Astrocyte (in vitro differentiated cells and primary cell): ENCODE data around the gene CLEC16A. TPM values are rescaled to one million over a fixed set of nuclear protein-coding genes. Genes with fewer than 3 reads are reported as not detected.

Experiments used
- DNase-seq: peaks from one replicate; pipeline ENCODE4 v3.0.0-alpha.2; 2010; ENCODE audit warnings: low read depth
- FAIRE-seq: peaks from 2 replicates; lab custom pipeline; 2011; peaks lifted over from hg19 to GRCh38; lab: Jason Lieb, UNC
- H2AFZ ChIP-seq: 2 replicates; pipeline ENCODE4 v1.6.0; 2012; ENCODE audit warnings: low read depth, low read length, inconsistent platforms
- H3K27ac ChIP-seq: 2 replicates; pipeline ENCODE4 v1.5.1; 2011; ENCODE audit warnings: low read depth, low read length, inconsistent platforms
- H3K27me3 ChIP-seq: 2 replicates; pipeline ENCODE4 v1.6.0; 2011; ENCODE audit warnings: low read length, inconsistent platforms; ENCODE audit not compliant: insufficient read depth
- H3K36me3 ChIP-seq: 2 replicates; pipeline ENCODE4 v1.5.1; 2011; ENCODE audit warnings: low read length, inconsistent platforms; ENCODE audit not compliant: insufficient read depth
- H3K4me1 ChIP-seq: 2 replicates; pipeline ENCODE4 v1.5.1; 2011; ENCODE audit warnings: low read length, inconsistent platforms; ENCODE audit not compliant: insufficient read depth
- H3K4me2 ChIP-seq: 2 replicates; pipeline ENCODE4 v1.6.0; 2012; ENCODE audit warnings: low read length, inconsistent platforms
- H3K4me3 ChIP-seq: 2 replicates; pipeline ENCODE4 v1.5.1; 2011; ENCODE audit warnings: low read depth, mild to moderate bottlenecking, low read length, inconsistent platforms; ENCODE audit not compliant: insufficient read depth
- H3K79me2 ChIP-seq: 2 replicates; pipeline ENCODE4 v1.6.0; 2012; ENCODE audit warnings: mild to moderate bottlenecking, low read length, inconsistent platforms; ENCODE audit not compliant: insufficient read depth
- H3K9ac ChIP-seq: 2 replicates; pipeline ENCODE4 v1.6.0; 2012; ENCODE audit warnings: mild to moderate bottlenecking, low read length, inconsistent platforms
- H3K9me3 ChIP-seq: 2 replicates; pipeline ENCODE4 v1.5.1; 2012; ENCODE audit warnings: low read depth, mild to moderate bottlenecking, low read length, inconsistent platforms; ENCODE audit not compliant: insufficient read depth
- H4K20me1 ChIP-seq: 2 replicates; pipeline ENCODE4 v1.6.0; 2012; ENCODE audit warnings: low read length, inconsistent platforms; ENCODE audit not compliant: insufficient read depth
- H3K27ac Mint-ChIP-seq: one replicate; pipeline ENCODE4 v1.8.0; 2021; ENCODE audit warnings: mild to moderate bottlenecking, mixed read lengths; ENCODE audit not compliant: unreplicated experiment
- H3K27me3 Mint-ChIP-seq: one replicate; pipeline ENCODE4 v1.8.0; 2021; ENCODE audit warnings: low read depth, mixed read lengths; ENCODE audit not compliant: unreplicated experiment
- H3K36me3 Mint-ChIP-seq: one replicate; pipeline ENCODE4 v1.8.0; 2021; ENCODE audit warnings: low read depth, mixed read lengths; ENCODE audit not compliant: unreplicated experiment
- H3K4me1 Mint-ChIP-seq: one replicate; pipeline ENCODE4 v1.8.0; 2021; ENCODE audit warnings: low read depth, mixed read lengths; ENCODE audit not compliant: unreplicated experiment
- H3K4me3 Mint-ChIP-seq: one replicate; pipeline ENCODE4 v1.8.0; 2021; ENCODE audit warnings: mild to moderate bottlenecking, moderate library complexity, mixed read lengths; ENCODE audit not compliant: unreplicated experiment
- H3K9me3 Mint-ChIP-seq: one replicate; pipeline ENCODE4 v1.8.0; 2021; ENCODE audit warnings: mild to moderate bottlenecking, mixed read lengths; ENCODE audit not compliant: unreplicated experiment
- CTCF ChIP-seq: IDR thresholded peaks from 2 replicates; pipeline ENCODE4 v1.5.1; 2011; ENCODE audit warnings: low read depth, mild to moderate bottlenecking, inconsistent platforms, low read length, moderate library complexity; ENCODE audit not compliant: insufficient read depth
- EZH2 ChIP-seq: IDR thresholded peaks from 2 replicates; pipeline ENCODE4 v1.6.1; 2012; ENCODE audit warnings: mild to moderate bottlenecking, low read length, inconsistent platforms; ENCODE audit not compliant: insufficient read depth
- total RNA-seq: library from RNA; stranded (reverse); gene quantifications from 2 replicates; pipeline ENCODE4 v1.2.1, GENCODE V29; 2021

CLEC16A gene
- total RNA-seq, 1 donor from 2014 or later: 31.7 TPM

GRCh38 chr16:11144122-11144521 is 199.8 kb downstream of the CLEC16A start:
- H3K36me3 Mint-ChIP-seq: peaks cover 23% of the 10 kb centered on the region
- H3K79me2 ChIP-seq: no peaks in the 10 kb centered on the region
- no peak overlapping the region for H2AFZ ChIP-seq
- H3K9ac ChIP-seq: no peak overlapping the region
- no peaks in the 10 kb centered on the region for H3K9me3 ChIP-seq
- H3K36me3 ChIP-seq: no peaks in the 10 kb centered on the region
- H3K4me1 ChIP-seq: peaks cover 16% of the 10 kb centered on the region
- H4K20me1 ChIP-seq: peaks cover 7% of the 10 kb centered on the region
- no peak overlapping the region for H3K4me2 ChIP-seq
- H3K27me3 Mint-ChIP-seq: peaks cover 5% of the 10 kb centered on the region
- FAIRE-seq: no peak
- H3K27ac Mint-ChIP-seq: no peak overlapping the region
- TF ChIP-seq EZH2: no peak
- TF ChIP-seq CTCF: no peak
- peaks cover 26% of the 10 kb centered on the region for H3K4me1 Mint-ChIP-seq
- H3K4me3 Mint-ChIP-seq: no peak overlapping the region
- H3K27ac ChIP-seq: no peak overlapping the region
- no peak overlapping the region for H3K4me3 ChIP-seq
- no peak for DNase-seq
- no peaks in the 10 kb centered on the region for H3K27me3 ChIP-seq
- H3K9me3 Mint-ChIP-seq: peaks cover 3% of the 10 kb centered on the region

GRCh38 chr16:11145173-11145818 is 200.9 kb downstream of the CLEC16A start:
- Histone ChIP-seq H4K20me1 (peaks cover 6% of the 10 kb centered on the region), H3K4me2 (no peak overlapping the region), H3K4me1 (peaks cover 5% of the 10 kb centered on the region), H3K4me3 (no peak overlapping the region), H2AFZ (no peak overlapping the region), H3K36me3 (no peaks in the 10 kb centered on the region), H3K79me2 (no peaks in the 10 kb centered on the region), H3K9ac (no peak overlapping the region), H3K27me3 (no peaks in the 10 kb centered on the region), H3K9me3 (no peaks in the 10 kb centered on the region), H3K27ac (no peak overlapping the region)
- peaks cover 5% of the 10 kb centered on the region for H3K27me3 Mint-ChIP-seq
- H3K36me3 Mint-ChIP-seq: peaks cover 20% of the 10 kb centered on the region
- H3K4me3 Mint-ChIP-seq: no peak overlapping the region
- DNase-seq: no peak
- peaks cover 3% of the 10 kb centered on the region for H3K9me3 Mint-ChIP-seq
- peaks cover 15% of the 10 kb centered on the region for H3K4me1 Mint-ChIP-seq
- FAIRE-seq: no peak
- no peak overlapping the region for H3K27ac Mint-ChIP-seq
- no peak for TF ChIP-seq EZH2

GRCh38 chr16:11145819-11146211 is 201.5 kb downstream of the CLEC16A start:
- H2AFZ ChIP-seq: no peak overlapping the region
- DNase-seq (no peak), FAIRE-seq (no peak)
- H3K9me3 ChIP-seq: no peaks in the 10 kb centered on the region
- H3K4me1 Mint-ChIP-seq: peaks cover 12% of the 10 kb centered on the region
- peaks cover 3% of the 10 kb centered on the region for H3K9me3 Mint-ChIP-seq
- TF ChIP-seq EZH2: no peak
- TF ChIP-seq CTCF: no peak
- no peak overlapping the region for H3K4me2 ChIP-seq
- H3K4me1 ChIP-seq: peaks cover 4% of the 10 kb centered on the region
- no peak overlapping the region for H3K4me3 ChIP-seq
- peaks cover 3% of the 10 kb centered on the region for H4K20me1 ChIP-seq
- no peaks in the 10 kb centered on the region for H3K36me3 ChIP-seq
- H3K27me3 ChIP-seq: no peaks in the 10 kb centered on the region
- H3K4me3 Mint-ChIP-seq: no peak overlapping the region
- peaks cover 5% of the 10 kb centered on the region for H3K27me3 Mint-ChIP-seq
- no peak overlapping the region for H3K27ac ChIP-seq
- H3K36me3 Mint-ChIP-seq: peaks cover 18% of the 10 kb centered on the region
- H3K79me2 ChIP-seq: no peaks in the 10 kb centered on the region
- no peak overlapping the region for H3K9ac ChIP-seq
- no peak overlapping the region for H3K27ac Mint-ChIP-seq
